Fibroblast of skin of left biceps (primary cell): ENCODE data around the gene CDK14.
"Not testable (repeated sequence)": the region's sequence is repeated elsewhere in the genome, so short reads cannot be mapped to it uniquely, and the experiment has no call there.

Experiments used
- DNase-seq, 2 experiments: peaks; one replicate each; pipeline ENCODE4 v3.0.0-alpha.2; 2013; ENCODE audit warnings: low read depth in 2 of 2

Gene CDK14

GRCh38 chr7:91156316-91157185, 560.4 kb downstream of the CDK14 start:
- DNase-seq, result peak; percentile 34 to 42

- no peak for DNase-seq
Measured at GRCh38 chr7:91157579-91158320, 561.6 kb downstream of the CDK14 start.

- DNase-seq, result no peak
Measured at GRCh38 chr7:91162436-91162835, 566.3 kb downstream of the CDK14 start.

- DNase-seq, result no peak
Measured at GRCh38 chr7:91164506-91164905, 568.4 kb downstream of the CDK14 start.

- DNase-seq, result peak; percentile 75 to 80
Measured at GRCh38 chr7:91165006-91165845, 569.1 kb downstream of the CDK14 start.

GRCh38 chr7:91165846-91166230, 569.7 kb downstream of the CDK14 start:
- no peak for DNase-seq

DNA sequence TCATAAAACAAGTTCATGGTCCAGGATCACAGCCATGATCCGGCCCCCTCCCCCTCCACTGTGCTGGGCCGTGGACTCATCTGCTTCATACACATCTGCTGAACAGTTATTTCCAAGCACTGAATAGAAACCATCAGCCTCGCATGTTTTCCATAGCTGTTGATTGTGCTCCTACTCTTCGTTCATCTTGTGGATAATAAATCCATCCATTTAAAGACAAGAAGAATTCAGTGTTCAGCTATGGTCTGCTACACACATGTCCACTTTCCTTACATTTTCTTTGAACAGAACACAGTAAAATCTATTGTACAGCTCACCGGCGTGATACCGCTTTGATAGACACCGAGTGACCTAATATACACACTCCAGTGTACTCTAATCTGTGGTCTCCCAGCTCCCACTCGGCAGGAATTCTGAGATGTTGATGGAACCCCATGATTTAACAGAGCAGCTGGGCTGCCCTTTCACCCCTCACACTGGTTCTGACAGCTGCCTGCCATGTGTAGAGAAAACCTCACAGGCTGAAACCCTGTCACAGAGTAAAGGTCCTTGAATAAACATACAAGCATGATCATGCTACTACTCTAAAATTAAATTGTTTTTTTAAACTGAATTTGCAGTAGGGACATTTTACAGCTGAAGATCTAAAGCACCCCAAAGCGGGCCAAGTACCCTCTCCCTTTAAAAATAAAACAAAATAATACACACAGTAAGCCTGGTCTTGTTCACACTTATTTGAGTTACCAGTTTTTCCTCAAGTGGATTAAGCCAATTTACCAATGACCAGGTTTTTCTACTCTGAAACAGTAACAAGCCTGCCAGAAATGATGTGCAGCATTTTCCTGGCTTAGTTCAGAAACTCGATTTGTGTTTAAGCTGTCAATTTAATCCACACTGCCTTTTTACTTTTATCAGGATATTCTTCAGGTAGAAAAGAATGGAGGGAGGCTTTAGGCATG, 573.0 kb downstream of the CDK14 start:
- DNase-seq, result no peak

- no peak for DNase-seq
Measured at GRCh38 chr7:91169830-91170191, 573.7 kb downstream of the CDK14 start.

DNA sequence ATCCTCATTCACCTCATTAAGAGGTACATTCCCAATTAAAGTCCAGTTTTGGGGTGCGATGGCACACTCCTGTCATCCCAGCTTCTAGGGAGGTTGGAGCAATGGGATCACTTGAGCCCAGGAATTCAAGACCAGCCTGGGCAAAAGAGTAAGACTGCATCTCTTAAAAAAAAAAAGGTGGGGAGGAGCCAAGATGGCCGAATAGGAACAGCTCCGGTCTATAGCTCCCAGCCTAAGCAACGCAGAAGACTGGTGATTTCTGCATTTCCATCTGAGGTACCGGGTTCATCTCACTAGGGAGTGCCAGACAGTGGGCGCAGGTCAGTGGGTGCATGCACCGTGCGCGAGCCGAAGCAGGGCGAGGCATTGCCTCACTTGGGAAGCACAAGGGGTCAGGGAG, 577.1 kb downstream of the CDK14 start:
- DNase-seq, result not testable (repeated sequence)

- DNase-seq, result no peak
Measured at GRCh38 chr7:91180746-91181145, 584.6 kb downstream of the CDK14 start.

GRCh38 chr7:91181949-91182348, 585.8 kb downstream of the CDK14 start:
- no peak for DNase-seq

DNA sequence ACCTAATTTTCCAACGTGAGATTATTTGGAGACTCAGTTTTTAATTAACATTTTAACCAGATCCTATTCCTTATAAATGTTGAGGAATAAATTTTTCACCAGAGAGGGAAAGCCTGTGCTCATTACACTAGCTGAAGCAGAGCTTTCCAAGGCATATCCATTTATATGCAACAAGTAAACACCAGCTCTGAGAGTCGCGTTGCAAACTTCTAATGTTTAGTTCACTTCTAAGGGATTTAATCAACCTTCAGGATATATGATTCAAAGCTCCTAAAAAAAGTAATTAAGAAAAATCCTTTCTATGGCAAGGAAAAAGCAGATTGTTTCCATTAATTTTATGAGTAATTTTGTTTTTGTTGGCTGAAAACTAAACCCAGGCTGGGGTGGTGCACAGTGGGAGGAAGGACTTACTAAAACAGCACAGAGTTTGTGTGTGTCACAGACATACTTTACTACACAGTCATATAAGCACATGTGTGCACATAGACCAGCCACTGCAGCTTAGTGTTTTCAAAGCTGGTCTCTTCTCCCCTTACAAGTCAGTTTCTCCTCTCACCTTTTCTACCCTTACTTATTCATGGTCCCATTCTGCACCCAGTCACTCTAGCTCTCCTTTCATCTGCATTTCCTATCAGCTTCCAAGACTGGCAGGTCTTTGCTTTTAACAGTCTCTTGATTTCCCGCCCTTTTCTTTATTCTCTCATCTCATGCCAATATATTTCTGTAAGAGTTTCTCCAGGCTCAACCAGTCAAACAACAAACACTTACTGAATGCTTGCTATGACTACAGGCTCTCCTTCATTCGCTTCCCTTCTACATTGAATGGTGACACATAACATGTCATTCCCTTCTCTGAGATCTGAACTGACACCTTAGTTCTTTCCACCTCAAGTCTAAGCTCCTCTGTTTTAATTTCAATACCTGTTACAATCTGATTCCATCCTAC, 587.0 kb downstream of the CDK14 start:
- DNase-seq, result peak; percentile 92 to 94

GRCh38 chr7:91185771-91186170, 589.6 kb downstream of the CDK14 start:
- no peak for DNase-seq

GRCh38 chr7:91187061-91187460, 590.9 kb downstream of the CDK14 start:
- no peak for DNase-seq

- no peak for DNase-seq
Measured at GRCh38 chr7:91191771-91192170, 595.6 kb downstream of the CDK14 start.

DNA sequence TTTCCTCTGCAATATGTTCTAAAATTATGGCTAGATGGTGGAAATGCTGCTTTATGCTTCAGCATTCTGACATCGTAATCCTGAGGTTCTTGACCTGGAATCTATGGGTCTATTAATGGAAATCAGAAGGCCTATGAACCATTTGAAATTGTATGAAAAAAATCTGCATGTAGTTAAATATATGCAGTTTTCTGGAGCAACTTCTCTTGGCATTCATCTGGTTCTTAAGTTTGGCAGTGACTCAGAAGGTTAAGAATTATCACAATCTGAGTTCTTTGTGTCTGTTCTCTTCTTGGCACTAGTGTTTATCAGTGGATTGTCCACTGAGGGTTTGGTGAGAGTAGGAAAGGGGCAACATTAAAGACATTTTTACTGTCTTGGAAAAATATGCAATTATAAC, 597.0 kb downstream of the CDK14 start:
- no peak for DNase-seq

- DNase-seq, result no peak
Measured at GRCh38 chr7:91194841-91195240, 598.7 kb downstream of the CDK14 start.

- DNase-seq, result no peak
Measured at GRCh38 chr7:91196058-91196457, 599.9 kb downstream of the CDK14 start.

DNA sequence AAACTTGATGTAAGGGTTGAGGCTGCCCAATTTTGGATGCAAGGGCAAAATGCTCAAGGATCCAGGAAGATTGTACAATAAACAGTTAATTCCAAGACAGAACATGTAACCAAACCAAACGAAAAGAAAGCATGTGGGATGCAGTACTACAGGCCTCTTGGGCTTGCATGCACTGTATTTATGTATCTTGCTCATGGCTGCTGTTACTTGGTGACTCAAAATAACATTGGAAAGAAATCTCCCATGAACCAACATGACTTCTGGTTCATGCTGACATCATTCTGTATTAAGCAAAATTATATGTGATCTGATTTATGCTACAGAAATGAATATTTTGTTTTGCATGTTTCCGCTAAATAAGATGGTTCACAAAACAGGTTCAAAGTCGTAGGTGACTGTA, 602.2 kb downstream of the CDK14 start:
- no peak for DNase-seq

GRCh38 chr7:91199601-91200000, 603.5 kb downstream of the CDK14 start:
- no peak for DNase-seq
